ENCODE results near the gene OR10G6.
"Not testable (repeated sequence)": the region's sequence is repeated elsewhere in the genome, so short reads cannot be mapped to it uniquely, and the experiment has no call there.

Gene OR10G6, protein sequence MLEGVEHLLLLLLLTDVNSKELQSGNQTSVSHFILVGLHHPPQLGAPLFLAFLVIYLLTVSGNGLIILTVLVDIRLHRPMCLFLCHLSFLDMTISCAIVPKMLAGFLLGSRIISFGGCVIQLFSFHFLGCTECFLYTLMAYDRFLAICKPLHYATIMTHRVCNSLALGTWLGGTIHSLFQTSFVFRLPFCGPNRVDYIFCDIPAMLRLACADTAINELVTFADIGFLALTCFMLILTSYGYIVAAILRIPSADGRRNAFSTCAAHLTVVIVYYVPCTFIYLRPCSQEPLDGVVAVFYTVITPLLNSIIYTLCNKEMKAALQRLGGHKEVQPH

DNA sequence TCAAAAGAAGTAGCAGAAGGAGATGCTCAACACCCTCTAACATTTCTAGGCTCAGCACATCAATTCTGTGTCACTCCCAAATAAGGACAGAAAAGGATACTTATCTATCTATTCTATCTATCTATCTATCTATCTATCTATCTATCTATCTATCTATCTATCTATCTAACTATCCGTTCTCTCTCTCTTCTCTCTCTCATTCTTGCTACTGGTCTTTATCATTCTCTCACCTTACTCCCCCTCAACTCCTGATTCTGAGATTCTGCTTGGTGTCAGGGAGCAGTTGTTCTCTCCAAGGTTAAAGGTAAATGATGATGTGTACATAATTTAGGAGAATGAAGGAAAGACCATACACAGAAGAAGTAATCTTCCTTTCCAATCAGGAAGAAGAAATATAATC, at the start of gene OR10G6:
TSS of gene OR10G6 (minus strand) at position 43 of the 400 bp plus-strand sequence. CDS start at position 43, 0 bp downstream.
- no peak within 1 kb of the TSS for H3K4me3 ChIP-seq (ENCODE audit: low read length)
- H3K36me3 ChIP-seq (ENCODE audit: control insufficient read depth, insufficient read depth, low read length), result no peaks in the 10 kb centered on the region

DNA sequence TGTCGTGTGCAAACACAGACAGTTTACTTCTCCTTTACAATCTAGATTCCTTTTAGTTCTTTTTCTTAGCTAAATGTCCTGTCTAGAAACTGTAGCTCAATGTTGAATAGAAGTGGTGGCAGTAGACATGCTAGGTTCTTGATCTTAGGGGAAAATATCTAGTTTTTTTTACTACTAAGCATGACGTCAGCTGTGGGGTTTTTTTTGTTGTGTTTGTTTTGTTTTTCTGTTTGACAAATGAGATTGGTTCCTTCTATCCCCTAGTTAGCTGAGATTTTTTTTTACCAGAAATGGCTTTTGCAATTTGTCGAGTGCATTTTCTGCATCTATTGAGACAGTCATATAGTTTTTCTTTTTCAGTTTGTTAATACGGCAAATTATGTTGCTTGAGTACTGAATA, 48.5 kb upstream of the OR10G6 start:
- H3K27me3 ChIP-seq (ENCODE audit: control insufficient read depth, insufficient read depth, low read length), result no peaks in the 10 kb centered on the region
- H3K4me3 ChIP-seq (ENCODE audit: low read length), result no peak overlapping the region
- no peaks in the 10 kb centered on the region for H3K36me3 ChIP-seq (ENCODE audit: control insufficient read depth, insufficient read depth, low read length)
- H3K9ac ChIP-seq (ENCODE audit: low read length), result no peak overlapping the region
- no peaks in the 10 kb centered on the region for H3K4me1 ChIP-seq (ENCODE audit: control insufficient read depth, insufficient read depth, low read length)
- H3K9me3 ChIP-seq (ENCODE audit: control insufficient read depth, low read length), result no peaks in the 10 kb centered on the region

More for the DNA sequence above, at the start of gene OR10G6:
- no peaks in the 10 kb centered on the region for H3K27me3 ChIP-seq (ENCODE audit: control insufficient read depth, insufficient read depth, low read length)
- no peak within 1 kb of the TSS for H3K9ac ChIP-seq (ENCODE audit: low read length)
- no peaks in the 10 kb centered on the region for H3K9me3 ChIP-seq (ENCODE audit: control insufficient read depth, low read length)
- no peaks in the 10 kb centered on the region for H3K4me1 ChIP-seq (ENCODE audit: control insufficient read depth, insufficient read depth, low read length)

DNA sequence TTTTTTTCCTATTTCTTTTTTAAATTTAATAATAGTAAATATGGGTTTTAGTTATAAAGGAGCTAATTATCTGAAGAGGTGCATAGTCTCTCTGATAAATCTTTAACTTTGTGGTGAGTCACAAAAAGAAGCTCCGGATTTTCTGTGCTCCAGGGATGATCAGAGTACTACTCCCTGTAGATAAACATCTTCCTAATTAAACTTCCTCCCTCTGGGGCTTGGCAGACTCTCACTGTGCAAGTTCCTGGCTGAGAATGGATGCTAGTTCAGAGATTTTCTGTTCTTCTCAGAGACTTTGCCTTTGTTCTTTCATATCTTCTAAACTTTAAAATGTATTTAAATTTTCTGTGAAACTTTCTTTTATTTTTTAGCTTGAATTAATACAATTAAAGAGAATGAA, 46.3 kb upstream of the OR10G6 start, which contains the start of gene OR10G7:
TSS of gene OR10G7 (minus strand) at position 72 of the 400 bp plus-strand sequence. CDS start 2,324 bp downstream, outside the sequence.
- H3K27me3 ChIP-seq (ENCODE audit: control insufficient read depth, insufficient read depth, low read length), result no peaks in the 10 kb centered on the region
- H3K4me3 ChIP-seq (ENCODE audit: low read length), result no peak within 1 kb of the TSS
- H3K9ac ChIP-seq (ENCODE audit: low read length), result no peak within 1 kb of the TSS
- H3K4me1 ChIP-seq (ENCODE audit: control insufficient read depth, insufficient read depth, low read length), result no peaks in the 10 kb centered on the region
- no peaks in the 10 kb centered on the region for H3K36me3 ChIP-seq (ENCODE audit: control insufficient read depth, insufficient read depth, low read length)
- no peaks in the 10 kb centered on the region for H3K9me3 ChIP-seq (ENCODE audit: control insufficient read depth, low read length)

DNA sequence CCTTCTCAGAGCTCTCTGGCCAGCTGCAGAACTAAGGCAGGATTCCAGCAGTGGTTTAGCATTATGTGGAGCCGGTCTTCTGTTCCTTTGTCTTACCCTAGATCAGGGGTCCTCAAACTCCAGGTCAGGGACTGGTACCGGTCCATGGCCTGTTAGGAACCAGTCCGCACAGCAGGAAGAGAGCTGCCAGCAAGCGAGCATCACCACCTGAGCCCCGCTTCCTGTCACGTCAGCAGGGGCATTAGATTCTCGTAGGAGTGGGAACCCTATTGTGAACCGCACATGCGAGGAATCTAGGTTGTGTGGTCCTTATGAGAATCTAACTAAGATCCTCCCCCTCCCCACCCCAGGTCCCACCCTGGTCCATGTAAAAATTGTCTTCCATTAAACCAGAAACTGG, 44.6 kb upstream of the OR10G6 start:
- no peaks in the 10 kb centered on the region for H3K27me3 ChIP-seq (ENCODE audit: control insufficient read depth, insufficient read depth, low read length)
- no peaks in the 10 kb centered on the region for H3K9me3 ChIP-seq (ENCODE audit: control insufficient read depth, low read length)
- H3K36me3 ChIP-seq (ENCODE audit: control insufficient read depth, insufficient read depth, low read length), result no peaks in the 10 kb centered on the region
- H3K4me3 ChIP-seq (ENCODE audit: low read length), result no peak overlapping the region
- H3K4me1 ChIP-seq (ENCODE audit: control insufficient read depth, insufficient read depth, low read length), result no peaks in the 10 kb centered on the region
- H3K9ac ChIP-seq (ENCODE audit: low read length), result no peak overlapping the region

DNA sequence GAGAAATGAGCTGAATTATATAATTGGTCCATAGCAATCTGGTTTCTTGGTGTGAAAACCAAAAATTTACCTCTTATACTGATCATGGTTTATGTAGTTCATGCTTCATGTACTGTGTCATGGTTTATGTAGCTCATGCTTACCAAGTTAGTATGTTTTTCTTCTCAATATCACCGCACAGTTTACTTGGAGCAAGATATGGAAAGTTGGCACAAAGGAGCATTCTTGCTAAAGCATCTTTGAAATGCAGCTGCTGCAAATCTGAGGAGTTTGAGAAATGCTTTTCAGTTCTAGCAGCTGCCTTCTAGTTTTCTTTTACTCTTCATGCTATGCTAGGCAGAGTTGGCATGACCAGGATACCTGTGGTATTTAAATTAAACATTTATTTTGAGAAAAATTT, 41.7 kb upstream of the OR10G6 start:
- no peaks in the 10 kb centered on the region for H3K4me1 ChIP-seq (ENCODE audit: control insufficient read depth, insufficient read depth, low read length)
- H3K36me3 ChIP-seq (ENCODE audit: control insufficient read depth, insufficient read depth, low read length), result no peaks in the 10 kb centered on the region
- no peaks in the 10 kb centered on the region for H3K9me3 ChIP-seq (ENCODE audit: control insufficient read depth, low read length)

DNA sequence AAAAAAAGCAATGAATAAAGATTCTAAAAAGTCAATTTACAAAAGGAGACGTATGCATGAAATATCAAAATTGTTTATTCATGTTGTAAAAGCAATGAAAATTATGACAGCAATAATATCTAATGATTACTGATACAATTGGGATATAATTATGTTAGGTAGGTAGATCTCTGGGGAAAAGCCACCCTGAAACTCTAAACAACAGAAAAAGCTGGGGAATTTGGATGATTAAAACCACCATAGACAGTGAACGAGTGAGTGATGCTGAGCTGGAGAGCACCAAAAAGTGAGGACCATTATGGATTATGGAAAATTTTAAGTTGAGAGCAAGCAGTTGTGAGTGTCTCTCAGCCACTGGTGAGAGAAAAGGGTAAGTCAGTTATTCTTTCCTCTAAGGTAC, 31.5 kb upstream of the OR10G6 start, which contains the start of gene OR10G8:
TSS of gene OR10G8 (plus strand) at position 301 of the 400 bp plus-strand sequence. CDS start 2,825 bp downstream, outside the sequence.
- Histone ChIP-seq H3K4me1 (ENCODE audit: control insufficient read depth, insufficient read depth, low read length) (no peaks in the 10 kb centered on the region), H3K36me3 (ENCODE audit: control insufficient read depth, insufficient read depth, low read length) (no peaks in the 10 kb centered on the region), H3K9me3 (ENCODE audit: control insufficient read depth, low read length) (no peaks in the 10 kb centered on the region), H3K4me3 (ENCODE audit: low read length) (no peak within 1 kb of the TSS), H3K9ac (ENCODE audit: low read length) (no peak within 1 kb of the TSS), H3K27me3 (ENCODE audit: control insufficient read depth, insufficient read depth, low read length) (no peaks in the 10 kb centered on the region)

More for the DNA sequence above, 41.7 kb upstream of the OR10G6 start:
- H3K4me3 ChIP-seq (ENCODE audit: low read length), result no peak overlapping the region
- H3K27me3 ChIP-seq (ENCODE audit: control insufficient read depth, insufficient read depth, low read length), result no peaks in the 10 kb centered on the region
- no peak overlapping the region for H3K9ac ChIP-seq (ENCODE audit: low read length)

DNA sequence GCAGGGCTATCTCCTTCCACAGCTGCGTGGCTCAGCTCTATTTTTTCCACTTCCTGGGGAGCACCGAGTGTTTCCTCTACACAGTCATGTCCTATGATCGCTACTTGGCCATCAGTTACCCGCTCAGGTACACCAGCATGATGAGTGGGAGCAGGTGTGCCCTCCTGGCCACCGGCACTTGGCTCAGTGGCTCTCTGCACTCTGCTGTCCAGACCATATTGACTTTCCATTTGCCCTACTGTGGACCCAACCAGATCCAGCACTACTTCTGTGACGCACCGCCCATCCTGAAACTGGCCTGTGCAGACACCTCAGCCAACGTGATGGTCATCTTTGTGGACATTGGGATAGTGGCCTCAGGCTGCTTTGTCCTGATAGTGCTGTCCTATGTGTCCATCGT, 20.9 kb upstream of the OR10G6 start:
- not testable (repeated sequence) for H3K36me3 ChIP-seq (ENCODE audit: control insufficient read depth, insufficient read depth, low read length); H3K4me3 ChIP-seq (ENCODE audit: low read length); H3K27me3 ChIP-seq (ENCODE audit: control insufficient read depth, insufficient read depth, low read length); H3K4me1 ChIP-seq (ENCODE audit: control insufficient read depth, insufficient read depth, low read length); H3K9ac ChIP-seq (ENCODE audit: low read length); H3K9me3 ChIP-seq (ENCODE audit: control insufficient read depth, low read length)

DNA sequence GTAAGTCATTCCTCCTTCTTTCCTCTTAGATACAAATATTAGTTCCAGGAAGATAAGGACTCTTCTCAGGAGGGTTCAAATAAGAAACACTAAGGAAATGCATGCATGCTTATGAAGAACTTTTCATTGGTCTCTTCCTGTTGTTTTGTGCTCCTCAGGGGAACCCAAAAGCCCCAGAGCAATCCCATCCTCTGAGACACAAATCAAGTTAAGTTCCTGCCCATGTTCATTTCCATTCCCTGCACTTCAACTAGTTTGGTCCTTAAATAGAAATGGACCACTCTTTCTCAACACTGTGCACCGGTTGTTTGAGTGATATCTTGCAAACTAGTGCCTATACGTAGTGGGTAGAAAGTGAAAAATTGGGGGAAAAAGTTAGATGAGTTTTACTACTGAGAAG, 17.7 kb upstream of the OR10G6 start, which contains the start of gene OR10G4:
TSS of gene OR10G4 (plus strand) at position 301 of the 400 bp plus-strand sequence. CDS start 2,578 bp downstream, outside the sequence.
- H3K9ac ChIP-seq (ENCODE audit: low read length), result no peak within 1 kb of the TSS
- H3K27me3 ChIP-seq (ENCODE audit: control insufficient read depth, insufficient read depth, low read length), result no peaks in the 10 kb centered on the region
- H3K36me3 ChIP-seq (ENCODE audit: control insufficient read depth, insufficient read depth, low read length), result no peaks in the 10 kb centered on the region
- H3K9me3 ChIP-seq (ENCODE audit: control insufficient read depth, low read length), result no peaks in the 10 kb centered on the region
- H3K4me1 ChIP-seq (ENCODE audit: control insufficient read depth, insufficient read depth, low read length), result no peaks in the 10 kb centered on the region
- no peak within 1 kb of the TSS for H3K4me3 ChIP-seq (ENCODE audit: low read length)

DNA sequence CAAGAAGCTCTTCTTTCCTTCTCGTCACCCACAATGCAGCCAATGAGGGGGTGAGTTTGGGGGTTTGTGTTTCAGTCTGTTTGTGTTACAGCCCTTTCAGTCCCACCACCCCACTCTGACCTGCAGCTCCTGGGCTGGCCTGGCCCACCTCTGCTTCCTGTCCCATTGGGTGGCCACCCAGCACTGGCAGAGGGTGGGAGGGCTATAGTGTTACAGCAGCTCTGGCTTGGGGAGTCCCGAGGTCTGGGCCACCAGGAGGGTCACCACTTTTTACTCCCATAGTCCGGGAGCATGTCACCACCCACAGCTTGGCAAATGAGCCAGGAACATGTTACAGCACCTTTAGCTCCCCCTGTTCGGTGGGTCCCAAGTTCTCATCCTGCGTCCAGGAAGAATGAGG, 15.7 kb downstream of the OR10G6 start:
- Histone ChIP-seq H3K27me3 (ENCODE audit: control insufficient read depth, insufficient read depth, low read length) (no peaks in the 10 kb centered on the region), H3K36me3 (ENCODE audit: control insufficient read depth, insufficient read depth, low read length) (no peaks in the 10 kb centered on the region), H3K4me1 (ENCODE audit: control insufficient read depth, insufficient read depth, low read length) (no peaks in the 10 kb centered on the region), H3K4me3 (ENCODE audit: low read length) (no peak overlapping the region), H3K9me3 (ENCODE audit: control insufficient read depth, low read length) (no peaks in the 10 kb centered on the region), H3K9ac (ENCODE audit: low read length) (no peak overlapping the region)

DNA sequence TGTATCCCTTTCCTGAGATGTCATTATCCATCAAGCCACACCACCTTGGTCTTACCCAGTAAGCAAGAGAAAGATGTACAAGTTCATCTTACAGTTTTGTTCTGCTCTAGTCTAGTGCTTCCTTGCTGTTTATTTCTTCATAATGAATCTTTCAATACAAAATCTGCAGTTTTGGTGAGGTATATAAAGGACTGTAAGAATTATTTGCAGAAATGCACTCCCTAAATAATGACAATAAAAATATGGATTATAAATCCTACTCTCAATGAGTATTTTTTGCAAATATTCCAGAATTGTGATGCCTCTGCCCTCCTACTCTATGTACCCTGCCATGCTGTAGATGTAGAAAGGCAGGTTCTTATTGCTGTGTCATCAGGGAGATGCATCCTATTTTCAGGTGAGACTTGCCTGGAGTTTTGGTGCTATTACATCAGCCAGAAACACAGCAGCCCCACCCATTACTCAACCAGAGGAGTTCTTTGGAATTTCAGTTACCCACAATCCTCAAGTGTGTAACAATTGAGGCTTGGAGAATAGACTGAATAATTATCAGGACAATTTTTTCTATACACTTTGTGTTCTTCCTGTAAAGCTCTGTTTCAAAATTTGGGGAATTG, 17.1 kb downstream of the OR10G6 start, which contains the start of gene OR10S1:
TSS of gene OR10S1 (minus strand) at position 51 of the 617 bp plus-strand sequence. CDS start 117 bp downstream, outside the sequence.
- no peaks in the 10 kb centered on the region for H3K4me1 ChIP-seq (ENCODE audit: control insufficient read depth, insufficient read depth, low read length)
- no peak within 1 kb of the TSS for H3K4me3 ChIP-seq (ENCODE audit: low read length)
- H3K9ac ChIP-seq (ENCODE audit: low read length), result no peak within 1 kb of the TSS

DNA sequence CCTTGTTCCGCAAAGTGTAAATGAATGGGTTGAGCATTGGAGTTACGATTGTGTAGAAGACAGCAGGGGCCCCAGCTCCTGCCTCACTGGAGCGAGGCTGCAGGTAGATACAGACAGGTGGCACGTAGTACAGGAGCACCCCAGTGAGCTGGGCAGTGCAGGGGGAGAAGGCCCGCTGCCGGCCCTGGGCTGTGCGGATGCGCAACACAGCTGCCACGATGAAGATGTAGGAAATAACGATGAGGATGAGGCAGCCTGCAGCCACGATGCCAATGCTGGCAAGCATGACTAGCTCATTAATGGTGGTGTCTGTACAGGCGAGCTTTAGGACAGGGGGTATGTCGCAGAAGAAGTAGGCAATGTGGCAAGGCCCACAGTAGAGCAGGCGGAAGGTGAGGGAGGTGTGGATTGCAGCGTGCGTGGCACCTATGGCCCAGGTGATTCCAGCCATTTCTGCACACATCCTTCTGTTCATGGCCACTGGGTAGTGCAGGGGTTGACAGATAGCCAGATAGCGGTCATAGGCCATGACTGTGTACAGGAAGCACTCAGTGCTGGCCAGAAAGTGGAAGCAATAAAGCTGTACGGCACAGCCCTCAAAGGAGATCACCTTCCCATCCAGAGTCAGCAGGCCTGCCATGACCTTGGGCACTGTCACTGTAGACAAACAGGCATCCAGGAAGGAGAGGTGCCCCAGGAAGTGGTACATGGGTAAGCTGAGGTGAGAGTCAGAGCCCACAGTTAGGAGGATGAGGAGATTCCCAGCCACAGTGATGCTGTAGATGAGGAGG, 18.0 kb downstream of the OR10G6 start:
- Histone ChIP-seq H3K9ac (ENCODE audit: low read length) (no peak overlapping the region), H3K36me3 (ENCODE audit: control insufficient read depth, insufficient read depth, low read length) (no peaks in the 10 kb centered on the region), H3K4me3 (ENCODE audit: low read length) (no peak overlapping the region), H3K27me3 (ENCODE audit: control insufficient read depth, insufficient read depth, low read length) (no peaks in the 10 kb centered on the region), H3K4me1 (ENCODE audit: control insufficient read depth, insufficient read depth, low read length) (no peaks in the 10 kb centered on the region), H3K9me3 (ENCODE audit: control insufficient read depth, low read length) (no peaks in the 10 kb centered on the region)

More for the DNA sequence above, 17.1 kb downstream of the OR10G6 start, which contains the start of gene OR10S1:
- no peaks in the 10 kb centered on the region for H3K27me3 ChIP-seq (ENCODE audit: control insufficient read depth, insufficient read depth, low read length)
- H3K9me3 ChIP-seq (ENCODE audit: control insufficient read depth, low read length), result no peaks in the 10 kb centered on the region
- no peaks in the 10 kb centered on the region for H3K36me3 ChIP-seq (ENCODE audit: control insufficient read depth, insufficient read depth, low read length)
